ENCODE measurements around the gene ZBTB7B. TPM values are rescaled to one million over a fixed set of nuclear protein-coding genes. Genes with fewer than 3 reads are reported as not detected.

The ZBTB7B gene
- total RNA-seq, 2 experiments from 2014 or later: 16.3 to 23.2 TPM

DNA sequence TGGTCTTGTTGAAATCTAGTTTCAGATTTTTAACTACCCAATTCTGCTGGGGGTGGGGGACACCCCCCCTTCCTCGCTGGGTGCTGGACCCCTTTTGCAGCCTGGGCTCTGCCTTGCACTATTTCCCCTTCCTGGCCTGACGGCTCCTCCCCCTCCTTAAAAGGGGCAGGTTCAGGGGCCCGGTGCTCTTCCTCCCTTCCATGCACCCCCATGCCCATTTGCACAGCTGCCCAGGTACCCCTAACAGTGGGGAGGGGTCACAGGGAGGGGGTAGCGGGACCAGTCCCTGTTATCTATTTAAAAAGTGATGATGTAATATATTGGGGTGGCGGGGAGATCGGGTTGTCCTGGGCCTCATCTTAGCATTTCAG lies 15.3 kb downstream of the ZBTB7B start:
- CTCF ChIA-PET (ENCODE audit: unreplicated experiment): interaction anchor here (0.5 to 1.3 kb wide), 3 partner anchors 10 to 33 kb away, joined by 3 to 5 read pairs (median 5); partner anchors contain the start of gene ADAM15
- peak overlapping the region; percentile 79 for H3K27ac ChIP-seq (ENCODE audit: low read depth, low read length, poor library complexity, severe bottlenecking)
- no peaks in the 10 kb centered on the region for H4K20me1 ChIP-seq (ENCODE audit: insufficient read depth, low read length)
- H3K79me2 ChIP-seq (ENCODE audit: insufficient read depth, low read depth, low read length): no peaks in the 10 kb centered on the region
- H2AFZ ChIP-seq (ENCODE audit: low read length): peak overlapping the region; percentile 40; the same call in 1 of the 2 replicates
- no TSS peak for BruUV-seq (replicated peaks)
- peak; percentile 48 for DNase-seq (ENCODE audit: low spot score)
- peaks cover 59% of the 10 kb centered on the region for H3K4me1 ChIP-seq (ENCODE audit: insufficient read depth, low read length, poor library complexity, severe bottlenecking)
- intact Hi-C loops (cut with micrococcal nuclease; ENCODE audit: unreplicated experiment): loop anchor here (1.0 to 2.0 kb wide), 5 partner anchors 16 to 67 kb away; partner anchors contain the start of genes FLAD1, PYGO2 and ZBTB7B
- no peak for TF ChIP-seq EZH2phosphoT487 (IDR thresholded peaks at IDR 0.05; ENCODE audit: borderline replicate concordance, low read depth, low read length)
- TF ChIP-seq, protein P1, sequence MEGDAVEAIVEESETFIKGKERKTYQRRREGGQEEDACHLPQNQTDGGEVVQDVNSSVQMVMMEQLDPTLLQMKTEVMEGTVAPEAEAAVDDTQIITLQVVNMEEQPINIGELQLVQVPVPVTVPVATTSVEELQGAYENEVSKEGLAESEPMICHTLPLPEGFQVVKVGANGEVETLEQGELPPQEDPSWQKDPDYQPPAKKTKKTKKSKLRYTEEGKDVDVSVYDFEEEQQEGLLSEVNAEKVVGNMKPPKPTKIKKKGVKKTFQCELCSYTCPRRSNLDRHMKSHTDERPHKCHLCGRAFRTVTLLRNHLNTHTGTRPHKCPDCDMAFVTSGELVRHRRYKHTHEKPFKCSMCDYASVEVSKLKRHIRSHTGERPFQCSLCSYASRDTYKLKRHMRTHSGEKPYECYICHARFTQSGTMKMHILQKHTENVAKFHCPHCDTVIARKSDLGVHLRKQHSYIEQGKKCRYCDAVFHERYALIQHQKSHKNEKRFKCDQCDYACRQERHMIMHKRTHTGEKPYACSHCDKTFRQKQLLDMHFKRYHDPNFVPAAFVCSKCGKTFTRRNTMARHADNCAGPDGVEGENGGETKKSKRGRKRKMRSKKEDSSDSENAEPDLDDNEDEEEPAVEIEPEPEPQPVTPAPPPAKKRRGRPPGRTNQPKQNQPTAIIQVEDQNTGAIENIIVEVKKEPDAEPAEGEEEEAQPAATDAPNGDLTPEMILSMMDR (conservative IDR thresholded peaks at IDR 0.05; ENCODE audit: low read length): no peak; the same call in 1 of the 2 replicates
- no peaks in the 10 kb centered on the region for H3K9me2 ChIP-seq (ENCODE audit: insufficient read depth, low read length)
- H3K9me3 ChIP-seq (ENCODE audit: low read length): no peaks in the 10 kb centered on the region
- peaks cover 22% of the 10 kb centered on the region; the same call in 1 of the 2 replicates for H3K36me3 ChIP-seq (ENCODE audit: insufficient read depth, low read length)
- H3K4me3 ChIP-seq (ENCODE audit: low read depth, low read length, poor library complexity, severe bottlenecking): peak overlapping the region; percentile 64
- H3K4me2 ChIP-seq (ENCODE audit: low read length): peak overlapping the region; percentile 77
- POLR2A ChIA-PET: interaction anchor here (2.5 kb wide), 1 partner anchor 14 kb away, joined by 10 read pairs; no protein-coding TSS in a partner anchor

DNA sequence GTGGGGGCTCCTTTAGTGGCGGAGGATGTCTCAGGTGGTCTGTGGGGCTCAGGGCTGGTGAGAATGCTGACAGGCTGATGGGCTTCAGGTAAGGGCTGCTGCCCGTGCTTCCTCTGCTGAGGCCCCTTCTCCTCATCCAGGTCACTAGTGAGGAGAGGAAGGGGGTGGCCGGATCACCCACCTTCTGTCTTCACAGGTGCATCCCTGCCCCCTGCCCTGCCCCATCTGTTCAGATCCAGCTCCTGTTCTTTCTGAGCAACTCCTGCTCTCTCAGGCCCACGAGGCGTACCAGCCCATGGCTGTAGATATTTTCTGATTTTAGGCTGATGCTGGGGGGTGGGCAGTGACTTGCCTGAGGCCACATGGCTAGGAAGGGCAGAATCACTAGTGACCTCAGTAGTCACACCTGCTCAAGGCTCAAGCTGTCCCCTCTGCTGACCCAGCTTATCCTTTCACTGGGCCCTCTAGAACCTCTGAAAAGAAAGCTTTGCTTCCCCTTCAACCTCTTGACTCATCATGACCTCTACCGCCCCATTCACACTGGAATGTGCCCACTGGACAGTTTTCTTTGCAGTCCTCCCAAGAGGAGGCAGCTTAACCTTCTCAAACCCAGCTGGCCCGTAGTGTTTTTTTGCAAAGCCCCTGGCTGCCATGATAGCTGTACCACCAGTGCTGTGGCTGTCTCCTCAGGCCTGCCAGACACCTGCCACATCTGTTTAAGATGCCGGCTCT lies 16.2 kb downstream of the ZBTB7B start:
- Histone ChIP-seq H3K9me3 (ENCODE audit: low read length) (no peaks in the 10 kb centered on the region), H3K4me3 (ENCODE audit: low read depth, low read length, poor library complexity, severe bottlenecking) (peak overlapping the region; percentile 64), H3K79me2 (ENCODE audit: insufficient read depth, low read depth, low read length) (no peaks in the 10 kb centered on the region), H3K36me3 (ENCODE audit: insufficient read depth, low read length) (peaks cover 22% of the 10 kb centered on the region; the same call in 1 of the 2 replicates), H4K20me1 (ENCODE audit: insufficient read depth, low read length) (no peaks in the 10 kb centered on the region), H2AFZ (ENCODE audit: low read length) (no peak overlapping the region), H3K27ac (ENCODE audit: low read depth, low read length, poor library complexity, severe bottlenecking) (no peak overlapping the region), H3K4me2 (ENCODE audit: low read length) (peak overlapping the region; percentile 77), H3K9me2 (ENCODE audit: insufficient read depth, low read length) (no peaks in the 10 kb centered on the region), H3K4me1 (ENCODE audit: insufficient read depth, low read length, poor library complexity, severe bottlenecking) (peaks cover 51% of the 10 kb centered on the region)
- intact Hi-C loops (cut with micrococcal nuclease; ENCODE audit: unreplicated experiment): no loop called here
- ChIA-PET POLR2A (no interaction called here), CTCF (ENCODE audit: unreplicated experiment) (interaction anchor here (1.3 kb wide), 1 partner anchor 36 kb away, joined by 3 read pairs; the partner anchor contains the start of gene FLAD1)
- no TSS peak for BruUV-seq (replicated peaks)
- TF ChIP-seq EZH2phosphoT487 (IDR thresholded peaks at IDR 0.05; ENCODE audit: borderline replicate concordance, low read depth, low read length): no peak
- TF ChIP-seq, protein P1 (conservative IDR thresholded peaks at IDR 0.05; ENCODE audit: low read length): no peak
- no peak for DNase-seq (ENCODE audit: low spot score)

Data from OCI-LY7 (cell line).